Measurements from ENCODE around the gene KPTN.

KPTN gene

DNA sequence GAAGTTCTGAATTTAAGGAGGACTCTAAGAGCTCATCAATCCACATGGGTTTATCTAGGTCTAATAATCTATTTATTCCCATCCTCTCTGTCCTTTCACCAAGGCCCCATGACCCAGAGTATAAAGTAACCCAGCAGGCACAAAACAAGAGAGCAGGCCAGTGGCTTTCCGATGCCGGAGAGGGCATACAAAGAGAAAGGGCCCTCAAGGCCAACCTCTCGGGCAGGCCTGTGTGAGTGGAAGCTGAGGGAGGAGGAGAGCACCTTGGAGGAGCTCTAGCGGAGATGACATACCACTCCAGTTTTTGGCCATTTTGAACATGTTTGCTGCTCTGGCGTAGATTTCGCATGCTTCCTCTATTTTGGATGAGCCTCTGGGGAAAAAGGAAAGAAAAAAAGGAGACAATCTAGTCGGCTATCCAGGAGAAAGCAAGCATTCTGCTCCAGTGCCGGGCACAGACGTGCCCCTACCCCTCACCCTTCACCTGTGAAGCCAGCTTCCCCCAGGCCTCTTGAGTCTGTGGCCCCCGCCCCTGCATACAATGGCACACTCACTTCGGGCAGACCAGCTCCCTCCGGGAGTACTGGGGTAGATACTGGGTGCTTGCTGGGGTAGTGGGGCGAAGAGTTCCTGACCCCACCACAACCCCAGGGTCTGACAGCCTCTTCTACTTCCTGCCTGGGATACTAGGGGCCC lies 19.3 kb upstream of the KPTN start:
- Histone ChIP-seq H3K4me1 (peaks cover 0 to 41% (median 21%) of the 10 kb centered on the region in 4 donors), H3K4me3 (no peak overlapping the region), H3K27ac (no peak overlapping the region), H3K36me3 (peaks cover 34 to 77% (median 53%) of the 10 kb centered on the region in 3 donors), H3K9me3 (no peaks in the 10 kb centered on the region), H3K27me3 (no peaks in the 10 kb centered on the region)
- intact Hi-C loops (cut with DNase I; ENCODE audit: low total_unique reads), result loop anchor here (10.0 kb wide), 1 partner anchor 198 kb away; the partner anchor contains the start of gene C5AR1
- TF ChIP-seq, protein P1, sequence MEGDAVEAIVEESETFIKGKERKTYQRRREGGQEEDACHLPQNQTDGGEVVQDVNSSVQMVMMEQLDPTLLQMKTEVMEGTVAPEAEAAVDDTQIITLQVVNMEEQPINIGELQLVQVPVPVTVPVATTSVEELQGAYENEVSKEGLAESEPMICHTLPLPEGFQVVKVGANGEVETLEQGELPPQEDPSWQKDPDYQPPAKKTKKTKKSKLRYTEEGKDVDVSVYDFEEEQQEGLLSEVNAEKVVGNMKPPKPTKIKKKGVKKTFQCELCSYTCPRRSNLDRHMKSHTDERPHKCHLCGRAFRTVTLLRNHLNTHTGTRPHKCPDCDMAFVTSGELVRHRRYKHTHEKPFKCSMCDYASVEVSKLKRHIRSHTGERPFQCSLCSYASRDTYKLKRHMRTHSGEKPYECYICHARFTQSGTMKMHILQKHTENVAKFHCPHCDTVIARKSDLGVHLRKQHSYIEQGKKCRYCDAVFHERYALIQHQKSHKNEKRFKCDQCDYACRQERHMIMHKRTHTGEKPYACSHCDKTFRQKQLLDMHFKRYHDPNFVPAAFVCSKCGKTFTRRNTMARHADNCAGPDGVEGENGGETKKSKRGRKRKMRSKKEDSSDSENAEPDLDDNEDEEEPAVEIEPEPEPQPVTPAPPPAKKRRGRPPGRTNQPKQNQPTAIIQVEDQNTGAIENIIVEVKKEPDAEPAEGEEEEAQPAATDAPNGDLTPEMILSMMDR (IDR thresholded peaks at IDR 0.05), result no peak
- DNase-seq, result no peak

DNA sequence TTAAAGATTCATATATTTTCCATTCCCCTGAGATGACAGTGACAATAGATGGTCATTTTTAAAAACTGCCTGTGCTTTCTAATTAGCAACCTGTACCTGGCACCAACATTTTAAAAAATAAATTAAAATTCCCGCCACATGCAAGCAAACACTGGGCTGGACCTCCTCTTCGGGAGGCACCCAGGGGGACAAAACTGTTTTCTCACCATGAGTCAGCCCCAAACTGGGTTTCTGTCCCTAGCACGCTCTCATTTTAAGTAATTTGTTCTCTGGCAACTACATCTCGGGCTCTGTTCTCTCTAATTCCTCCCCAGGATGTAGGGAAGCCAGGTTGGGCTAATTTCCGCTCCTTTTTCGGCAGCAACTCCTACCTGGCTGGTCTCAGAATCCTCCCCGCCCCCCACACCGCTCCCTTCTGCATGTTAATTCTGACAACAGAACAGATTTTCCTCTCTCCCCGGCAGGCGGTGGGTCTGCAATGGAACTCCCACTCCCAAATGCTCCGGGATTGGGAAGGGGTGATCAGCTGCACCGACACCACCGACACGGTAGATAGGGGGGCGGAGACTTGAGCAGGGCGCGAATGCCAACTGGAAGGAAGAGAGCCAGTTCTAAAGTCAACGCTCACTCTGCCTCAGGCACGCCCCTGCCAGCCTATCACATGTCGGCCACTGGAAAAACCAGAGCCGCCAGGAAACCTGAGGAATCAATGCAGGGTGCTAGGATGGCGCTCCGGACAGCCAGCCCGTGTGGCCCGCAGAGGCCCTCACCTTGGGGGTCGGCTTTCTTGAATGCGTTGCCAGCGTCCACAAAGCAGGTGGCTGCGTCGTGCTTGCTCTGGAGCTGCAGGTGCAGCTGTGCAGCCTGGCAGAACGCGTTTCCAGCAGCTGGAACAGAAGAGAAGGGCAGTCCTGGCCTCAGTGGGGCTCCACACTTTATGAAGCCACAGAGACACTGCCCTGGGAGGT lies 16.1 kb upstream of the KPTN start:
- H3K36me3 ChIP-seq, result peaks cover 38 to 94% (median 76%) of the 10 kb centered on the region in 3 donors
- no peaks in the 10 kb centered on the region for H3K27me3 ChIP-seq
- H3K9me3 ChIP-seq, result no peaks in the 10 kb centered on the region
- peaks cover 0 to 25% (median 0%) of the 10 kb centered on the region in 4 donors for H3K4me1 ChIP-seq
- no peak for DNase-seq
- TF ChIP-seq, protein P1 (IDR thresholded peaks at IDR 0.05), result no peak
- H3K4me3 ChIP-seq, result no peak overlapping the region
- intact Hi-C loops (cut with DNase I; ENCODE audit: low total_unique reads), result loop anchor here (10.0 kb wide), 1 partner anchor 195 kb away; the partner anchor contains the start of gene C5AR1
- H3K27ac ChIP-seq, result no peak overlapping the region

DNA sequence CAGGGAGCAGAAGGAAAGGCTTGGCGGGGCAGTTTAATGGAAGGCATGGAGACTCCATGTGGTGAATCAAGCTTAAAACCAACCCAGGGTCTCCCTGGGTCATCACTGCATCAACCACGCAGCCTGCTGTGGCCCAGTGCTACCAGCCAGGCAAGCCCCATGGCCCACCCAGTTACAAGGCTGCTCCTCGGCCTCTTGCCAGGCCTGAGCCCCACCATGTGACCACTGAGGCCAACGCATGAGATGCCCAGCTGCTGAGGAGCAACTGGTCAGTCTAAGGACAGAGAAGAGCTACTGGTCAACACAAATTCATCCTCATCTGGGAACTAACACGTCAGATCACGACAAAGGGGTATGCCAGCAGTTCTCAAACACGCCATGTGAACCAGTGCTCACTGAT lies 15.4 kb upstream of the KPTN start:
- intact Hi-C loops (cut with DNase I; ENCODE audit: low total_unique reads), result no loop called here
- no peak overlapping the region for H3K4me3 ChIP-seq
- H3K36me3 ChIP-seq, result peaks cover 38 to 94% (median 76%) of the 10 kb centered on the region in 3 donors
- H3K27ac ChIP-seq, result no peak overlapping the region
- no peaks in the 10 kb centered on the region for H3K9me3 ChIP-seq
- TF ChIP-seq, protein P1 (IDR thresholded peaks at IDR 0.05), result no peak
- peaks cover 0 to 25% (median 0%) of the 10 kb centered on the region in 4 donors for H3K4me1 ChIP-seq
- DNase-seq, result no peak
- H3K27me3 ChIP-seq, result no peaks in the 10 kb centered on the region

DNA sequence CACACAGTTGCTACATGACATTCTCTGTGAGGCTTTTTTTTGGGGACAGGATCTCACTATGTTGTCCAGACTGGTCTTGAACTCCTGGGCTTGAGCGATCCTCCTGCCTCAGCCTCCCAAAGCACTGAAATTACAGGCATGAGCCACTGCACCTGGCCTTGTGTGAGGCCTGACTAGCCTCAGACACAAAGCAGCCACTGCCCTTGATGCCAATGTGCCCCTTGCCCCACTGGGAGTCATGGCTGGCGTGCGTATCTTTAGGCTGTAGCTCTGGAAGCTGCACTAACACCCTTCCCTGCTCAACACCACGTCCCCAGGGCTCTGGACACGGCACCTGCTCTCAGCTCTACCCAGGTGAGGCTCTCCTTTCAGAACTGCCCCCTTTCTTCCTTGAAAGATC lies 14.5 kb upstream of the KPTN start:
- intact Hi-C loops (cut with DNase I; ENCODE audit: low total_unique reads), result no loop called here
- no peaks in the 10 kb centered on the region for H3K9me3 ChIP-seq
- H3K4me3 ChIP-seq, result no peak overlapping the region
- no peak for DNase-seq
- peaks cover 33 to 96% (median 77%) of the 10 kb centered on the region in 3 donors for H3K36me3 ChIP-seq
- H3K27ac ChIP-seq, result no peak overlapping the region
- TF ChIP-seq, protein P1 (IDR thresholded peaks at IDR 0.05), result no peak
- H3K27me3 ChIP-seq, result no peaks in the 10 kb centered on the region
- peaks cover 0 to 25% (median 0%) of the 10 kb centered on the region in 4 donors for H3K4me1 ChIP-seq

DNA sequence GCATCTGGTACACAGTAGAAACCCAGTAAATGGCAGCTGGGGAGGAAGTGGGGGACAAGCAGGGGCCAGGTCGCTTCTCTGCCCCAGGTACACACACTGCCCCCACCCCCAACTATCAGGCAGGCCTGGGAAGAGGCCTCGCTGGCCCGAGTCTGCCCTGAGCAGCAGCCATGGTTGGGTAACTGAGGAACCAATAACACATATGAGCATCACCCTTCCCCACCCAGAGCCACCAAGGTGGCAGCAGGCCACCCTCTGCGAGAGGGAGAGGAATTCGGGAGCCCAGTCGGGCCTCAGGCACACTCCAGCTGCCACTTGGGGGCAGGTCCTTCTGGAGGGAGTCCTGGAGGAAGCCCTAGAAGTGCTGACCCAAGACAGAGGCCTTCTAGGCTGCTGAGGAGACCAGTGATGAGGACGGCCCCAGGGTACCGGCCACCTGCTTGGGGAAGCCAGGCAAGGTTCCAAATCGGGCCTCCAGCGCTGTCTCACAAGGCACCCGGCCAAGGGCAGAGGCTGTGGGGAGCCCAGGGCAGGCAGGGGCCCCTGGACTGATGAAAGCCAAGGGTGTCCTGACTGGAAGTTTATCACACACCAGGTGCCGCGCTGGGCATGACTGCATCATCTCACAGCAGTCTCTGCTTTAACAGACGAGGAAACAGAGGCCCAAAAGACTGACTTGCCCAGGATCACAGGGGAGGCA lies 14.0 kb upstream of the KPTN start:
- Histone ChIP-seq H3K27ac (no peak overlapping the region), H3K36me3 (peaks cover 32 to 96% (median 77%) of the 10 kb centered on the region in 3 donors), H3K9me3 (no peaks in the 10 kb centered on the region), H3K4me1 (peaks cover 0 to 25% (median 0%) of the 10 kb centered on the region in 4 donors), H3K27me3 (no peaks in the 10 kb centered on the region), H3K4me3 (no peak overlapping the region)
- TF ChIP-seq, protein P1 (IDR thresholded peaks at IDR 0.05), result no peak
- no peak for DNase-seq
- intact Hi-C loops (cut with DNase I; ENCODE audit: low total_unique reads), result no loop called here

Measured in tibial artery (tissue), 4 donors.